GM23338 (cell line): ENCODE results near the gene PCDHB2. TPM values are rescaled to one million over a fixed set of nuclear protein-coding genes. Genes with fewer than 3 reads are reported as not detected.

Experiments used
- ATAC-seq: fragments of 200-7000 bp; cut with Tn5 transposase; 3 replicates; pipeline ENCODE4 v1.9.1; 2020
- DNase-seq: peaks from one replicate; pipeline ENCODE4 v3.0.0-alpha.2; 2015; ENCODE audit warnings: low spot score
- H2AFZ ChIP-seq: fragments of 200-600 bp; sonication (generic); 2 replicates; pipeline ENCODE4 v1.8.0; 2016; ENCODE audit warnings: antibody characterized with exemption, mild to moderate bottlenecking, moderate library complexity
- H3F3A ChIP-seq: fragments of 200-600 bp; sonication (generic); replicated peaks from 2 replicates; pipeline ENCODE4 v1.8.0; 2017; ENCODE audit warnings: antibody characterized with exemption, mixed run types, low read depth
- H3K27ac ChIP-seq: fragments of 200-600 bp; sonication (generic); 2 replicates; pipeline ENCODE4 v1.6.1; 2016; ENCODE audit warnings: low read depth
- H3K27me3 ChIP-seq: fragments of 200-600 bp; sonication (generic); 2 replicates; pipeline ENCODE4 v1.8.0; 2016; ENCODE audit warnings: mild to moderate bottlenecking, mixed run types, moderate library complexity; ENCODE audit not compliant: insufficient read depth
- H3K36me3 ChIP-seq: fragments of 200-600 bp; sonication (generic); 2 replicates; pipeline ENCODE4 v1.8.0; 2016; ENCODE audit warnings: mild to moderate bottlenecking; ENCODE audit not compliant: insufficient read depth
- H3K4me1 ChIP-seq: fragments of 200-600 bp; sonication (generic); 2 replicates; pipeline ENCODE4 v1.8.0; 2016; ENCODE audit warnings: mild to moderate bottlenecking, moderate library complexity; ENCODE audit not compliant: insufficient read depth
- H3K4me2 ChIP-seq: fragments of 200-600 bp; sonication (generic); 2 replicates; pipeline ENCODE4 v1.7.1; 2017; ENCODE audit warnings: mixed run types
- H3K4me3 ChIP-seq: fragments of 200-600 bp; sonication (generic); 2 replicates; pipeline ENCODE4 v1.6.1; 2016; ENCODE audit warnings: mixed run types
- H3K79me2 ChIP-seq: fragments of 200-600 bp; sonication (generic); replicated peaks from 2 replicates; pipeline ENCODE4 v1.8.0; 2017; ENCODE audit warnings: mild to moderate bottlenecking; ENCODE audit not compliant: insufficient read depth
- H3K9me2 ChIP-seq: fragments of 200-600 bp; sonication (generic); 2 replicates; pipeline ENCODE4 v1.8.0; 2017; ENCODE audit not compliant: insufficient read depth
- H4K20me1 ChIP-seq: fragments of 200-600 bp; sonication (generic); replicated peaks from 2 replicates; pipeline ENCODE4 v1.8.0; 2017; ENCODE audit warnings: mild to moderate bottlenecking; ENCODE audit not compliant: insufficient read depth
- H3K27ac Mint-ChIP-seq: 2 replicates; pipeline ENCODE4 v1.8.0; 2020; ENCODE audit warnings: inconsistent platforms, mild to moderate bottlenecking, moderate library complexity, mixed read lengths
- H3K27me3 Mint-ChIP-seq: 3 replicates; pipeline ENCODE4 v1.8.0; 2022; ENCODE audit warnings: low read depth, mild to moderate bottlenecking, moderate library complexity, mixed read lengths, inconsistent platforms; ENCODE audit not compliant: insufficient read depth, poor library complexity
- H3K36me3 Mint-ChIP-seq: 3 replicates; pipeline ENCODE4 v1.8.0; 2021; ENCODE audit warnings: low read depth, mild to moderate bottlenecking, inconsistent platforms, moderate library complexity, mixed read lengths
- H3K4me1 Mint-ChIP-seq: 3 replicates; pipeline ENCODE4 v1.8.0; 2020; ENCODE audit warnings: mild to moderate bottlenecking, inconsistent platforms, mixed read lengths
- H3K4me3 Mint-ChIP-seq: 3 replicates; pipeline ENCODE4 v1.8.0; 2021; ENCODE audit warnings: moderate library complexity, mild to moderate bottlenecking, inconsistent platforms, mixed read lengths
- H3K9me3 Mint-ChIP-seq: 3 replicates; pipeline ENCODE4 v1.8.0; 2020; ENCODE audit warnings: moderate library complexity, mild to moderate bottlenecking, inconsistent platforms, mixed read lengths
- CREB1 ChIP-seq: fragments of 250-450 bp; sonication (Bioruptor Pico); IDR thresholded peaks from 2 replicates; pipeline ENCODE4 v1.5.0; 2020; ENCODE audit warnings: low read depth, mild to moderate bottlenecking, moderate library complexity
- EZH2 ChIP-seq: fragments of 200-600 bp; sonication (generic); IDR thresholded peaks from one replicate; pipeline ENCODE4 v1.8.0; 2017; ENCODE audit warnings: antibody characterized with exemption, mild to moderate bottlenecking, low read depth; ENCODE audit not compliant: unreplicated experiment
- EZH2phosphoT487 ChIP-seq: fragments of 200-600 bp; sonication (generic); IDR thresholded peaks from one replicate; pipeline ENCODE4 v1.8.1; 2018; ENCODE audit warnings: antibody characterized with exemption; ENCODE audit not compliant: unreplicated experiment
- JUNB ChIP-seq: IDR thresholded peaks from one replicate; pipeline ENCODE4 v1.6.1; 2016; ENCODE audit warnings: antibody characterized with exemption; ENCODE audit not compliant: unreplicated experiment
- NANOG ChIP-seq: IDR thresholded peaks from 2 replicates; pipeline ENCODE4 v1.6.1; 2016; ENCODE audit warnings: antibody characterized with exemption, borderline replicate concordance
- POLR2AphosphoS5 ChIP-seq: IDR thresholded peaks from 2 replicates; pipeline ENCODE4 v1.6.1; 2016; ENCODE audit warnings: antibody characterized with exemption, low read depth
- REST ChIP-seq: IDR thresholded peaks from one replicate; pipeline ENCODE4 v1.6.1; 2018; ENCODE audit warnings: antibody characterized with exemption; ENCODE audit not compliant: unreplicated experiment
- STAT1 ChIP-seq: IDR thresholded peaks from one replicate; pipeline ENCODE4 v1.6.1; 2016; ENCODE audit warnings: antibody characterized with exemption; ENCODE audit not compliant: unreplicated experiment
- ZNF114 ChIP-seq: fragments of 250-450 bp; sonication (Bioruptor Pico); IDR thresholded peaks from 2 replicates; pipeline ENCODE4 v1.5.0; 2020; ENCODE audit warnings: mild to moderate bottlenecking, moderate library complexity
- ZNF331 ChIP-seq: fragments of 250-450 bp; sonication (Bioruptor Pico); IDR thresholded peaks from 2 replicates; pipeline ENCODE4 v1.5.0; 2020; ENCODE audit warnings: low read depth, mild to moderate bottlenecking, moderate library complexity
- polyA plus RNA-seq: library from polyadenylated mRNA; unstranded; fragments of >200 nt; fragmentation: Nextera tagmentation; extraction: Ambion mirVana; gene quantifications from 2 replicates; pipeline ENCODE4 v1.2.1, GENCODE V29; 2016
- total RNA-seq: library from RNA; depleted of rRNA; stranded (reverse); fragments of >200 nt; shearing (Covaris generic); gene quantifications from 2 replicates; pipeline ENCODE4 v1.2.3, GENCODE V29; 2014
- TF ChIP-seq, protein P1 (sequence below), 2 experiments: fragments of 200-600 bp in 1 of 2; sonication (generic) in 1 of 2; conservative IDR thresholded peaks; 2 replicates each; pipeline versions ENCODE4 v1.5.1 to v1.6.1; 2016 to 2017; ENCODE audit warnings: antibody characterized with exemption in 2 of 2, low read depth in 2 of 2, mild to moderate bottlenecking in 2 of 2, moderate library complexity in 1 of 2
- TF ChIP-seq, protein P2 (sequence below): fragments of 250-450 bp; sonication (Bioruptor Pico); IDR thresholded peaks from 2 replicates; pipeline ENCODE4 v1.5.0; 2020; ENCODE audit warnings: mild to moderate bottlenecking, moderate library complexity
- TF ChIP-seq, protein P3 (sequence below): IDR thresholded peaks from 2 replicates; pipeline ENCODE4 v1.6.1; 2016; ENCODE audit warnings: antibody characterized with exemption

PCDHB2 gene
- total and polyA plus RNA-seq, 2 experiments from 2014 or later, result 9.3 to 34.2 TPM

DNA sequence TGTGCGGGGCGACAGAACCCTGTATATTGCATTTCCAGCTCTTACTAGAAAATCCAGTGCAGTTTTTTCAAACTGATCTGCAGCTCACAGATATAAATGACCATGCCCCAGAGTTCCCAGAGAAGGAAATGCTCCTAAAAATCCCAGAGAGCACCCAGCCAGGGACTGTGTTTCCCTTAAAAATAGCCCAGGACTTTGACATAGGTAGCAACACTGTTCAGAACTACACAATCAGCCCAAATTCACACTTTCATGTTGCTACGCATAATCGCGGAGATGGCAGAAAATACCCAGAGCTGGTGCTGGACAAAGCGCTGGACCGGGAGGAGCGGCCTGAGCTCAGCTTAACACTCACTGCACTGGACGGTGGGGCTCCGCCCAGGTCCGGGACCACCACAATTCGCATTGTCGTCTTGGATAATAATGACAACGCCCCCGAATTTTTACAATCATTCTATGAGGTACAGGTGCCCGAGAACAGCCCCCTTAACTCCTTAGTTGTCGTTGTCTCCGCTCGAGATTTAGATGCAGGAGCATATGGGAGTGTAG is 41.4 kb downstream of the PCDHB2 start:
- Mint-ChIP-seq H3K4me3 (peak overlapping the region; percentile 78), H3K9me3 (peaks cover 58% of the 10 kb centered on the region), H3K4me1 (no peaks in the 10 kb centered on the region), H3K27me3 (peaks cover 2% of the 10 kb centered on the region), H3K27ac (peak overlapping the region; percentile 95), H3K36me3 (peaks cover 55% of the 10 kb centered on the region)
- no peaks in the 10 kb centered on the region for H3K27me3 ChIP-seq
- peak overlapping the region; percentile 69 for H3K4me3 ChIP-seq
- no peaks in the 10 kb centered on the region for H3F3A ChIP-seq
- H3K79me2 ChIP-seq, result peaks cover 24% of the 10 kb centered on the region
- TF ChIP-seq JUNB, result no peak
- no peak for TF ChIP-seq EZH2phosphoT487
- no peak for TF ChIP-seq POLR2AphosphoS5
- no peak for TF ChIP-seq ZNF331 (CRISPR knock-in tag)
- TF ChIP-seq STAT1, result no peak
- TF ChIP-seq, protein P1, sequence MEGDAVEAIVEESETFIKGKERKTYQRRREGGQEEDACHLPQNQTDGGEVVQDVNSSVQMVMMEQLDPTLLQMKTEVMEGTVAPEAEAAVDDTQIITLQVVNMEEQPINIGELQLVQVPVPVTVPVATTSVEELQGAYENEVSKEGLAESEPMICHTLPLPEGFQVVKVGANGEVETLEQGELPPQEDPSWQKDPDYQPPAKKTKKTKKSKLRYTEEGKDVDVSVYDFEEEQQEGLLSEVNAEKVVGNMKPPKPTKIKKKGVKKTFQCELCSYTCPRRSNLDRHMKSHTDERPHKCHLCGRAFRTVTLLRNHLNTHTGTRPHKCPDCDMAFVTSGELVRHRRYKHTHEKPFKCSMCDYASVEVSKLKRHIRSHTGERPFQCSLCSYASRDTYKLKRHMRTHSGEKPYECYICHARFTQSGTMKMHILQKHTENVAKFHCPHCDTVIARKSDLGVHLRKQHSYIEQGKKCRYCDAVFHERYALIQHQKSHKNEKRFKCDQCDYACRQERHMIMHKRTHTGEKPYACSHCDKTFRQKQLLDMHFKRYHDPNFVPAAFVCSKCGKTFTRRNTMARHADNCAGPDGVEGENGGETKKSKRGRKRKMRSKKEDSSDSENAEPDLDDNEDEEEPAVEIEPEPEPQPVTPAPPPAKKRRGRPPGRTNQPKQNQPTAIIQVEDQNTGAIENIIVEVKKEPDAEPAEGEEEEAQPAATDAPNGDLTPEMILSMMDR (conservative IDR thresholded peaks at IDR 0.05; ENCODE audit: low read depth in 2 of 2), result no peak
- no peak for TF ChIP-seq ZNF114 (CRISPR knock-in tag)
- no peak for TF ChIP-seq NANOG
- no peak for TF ChIP-seq REST
- TF ChIP-seq CREB1 (CRISPR knock-in tag), result no peak
- TF ChIP-seq, protein P2, sequence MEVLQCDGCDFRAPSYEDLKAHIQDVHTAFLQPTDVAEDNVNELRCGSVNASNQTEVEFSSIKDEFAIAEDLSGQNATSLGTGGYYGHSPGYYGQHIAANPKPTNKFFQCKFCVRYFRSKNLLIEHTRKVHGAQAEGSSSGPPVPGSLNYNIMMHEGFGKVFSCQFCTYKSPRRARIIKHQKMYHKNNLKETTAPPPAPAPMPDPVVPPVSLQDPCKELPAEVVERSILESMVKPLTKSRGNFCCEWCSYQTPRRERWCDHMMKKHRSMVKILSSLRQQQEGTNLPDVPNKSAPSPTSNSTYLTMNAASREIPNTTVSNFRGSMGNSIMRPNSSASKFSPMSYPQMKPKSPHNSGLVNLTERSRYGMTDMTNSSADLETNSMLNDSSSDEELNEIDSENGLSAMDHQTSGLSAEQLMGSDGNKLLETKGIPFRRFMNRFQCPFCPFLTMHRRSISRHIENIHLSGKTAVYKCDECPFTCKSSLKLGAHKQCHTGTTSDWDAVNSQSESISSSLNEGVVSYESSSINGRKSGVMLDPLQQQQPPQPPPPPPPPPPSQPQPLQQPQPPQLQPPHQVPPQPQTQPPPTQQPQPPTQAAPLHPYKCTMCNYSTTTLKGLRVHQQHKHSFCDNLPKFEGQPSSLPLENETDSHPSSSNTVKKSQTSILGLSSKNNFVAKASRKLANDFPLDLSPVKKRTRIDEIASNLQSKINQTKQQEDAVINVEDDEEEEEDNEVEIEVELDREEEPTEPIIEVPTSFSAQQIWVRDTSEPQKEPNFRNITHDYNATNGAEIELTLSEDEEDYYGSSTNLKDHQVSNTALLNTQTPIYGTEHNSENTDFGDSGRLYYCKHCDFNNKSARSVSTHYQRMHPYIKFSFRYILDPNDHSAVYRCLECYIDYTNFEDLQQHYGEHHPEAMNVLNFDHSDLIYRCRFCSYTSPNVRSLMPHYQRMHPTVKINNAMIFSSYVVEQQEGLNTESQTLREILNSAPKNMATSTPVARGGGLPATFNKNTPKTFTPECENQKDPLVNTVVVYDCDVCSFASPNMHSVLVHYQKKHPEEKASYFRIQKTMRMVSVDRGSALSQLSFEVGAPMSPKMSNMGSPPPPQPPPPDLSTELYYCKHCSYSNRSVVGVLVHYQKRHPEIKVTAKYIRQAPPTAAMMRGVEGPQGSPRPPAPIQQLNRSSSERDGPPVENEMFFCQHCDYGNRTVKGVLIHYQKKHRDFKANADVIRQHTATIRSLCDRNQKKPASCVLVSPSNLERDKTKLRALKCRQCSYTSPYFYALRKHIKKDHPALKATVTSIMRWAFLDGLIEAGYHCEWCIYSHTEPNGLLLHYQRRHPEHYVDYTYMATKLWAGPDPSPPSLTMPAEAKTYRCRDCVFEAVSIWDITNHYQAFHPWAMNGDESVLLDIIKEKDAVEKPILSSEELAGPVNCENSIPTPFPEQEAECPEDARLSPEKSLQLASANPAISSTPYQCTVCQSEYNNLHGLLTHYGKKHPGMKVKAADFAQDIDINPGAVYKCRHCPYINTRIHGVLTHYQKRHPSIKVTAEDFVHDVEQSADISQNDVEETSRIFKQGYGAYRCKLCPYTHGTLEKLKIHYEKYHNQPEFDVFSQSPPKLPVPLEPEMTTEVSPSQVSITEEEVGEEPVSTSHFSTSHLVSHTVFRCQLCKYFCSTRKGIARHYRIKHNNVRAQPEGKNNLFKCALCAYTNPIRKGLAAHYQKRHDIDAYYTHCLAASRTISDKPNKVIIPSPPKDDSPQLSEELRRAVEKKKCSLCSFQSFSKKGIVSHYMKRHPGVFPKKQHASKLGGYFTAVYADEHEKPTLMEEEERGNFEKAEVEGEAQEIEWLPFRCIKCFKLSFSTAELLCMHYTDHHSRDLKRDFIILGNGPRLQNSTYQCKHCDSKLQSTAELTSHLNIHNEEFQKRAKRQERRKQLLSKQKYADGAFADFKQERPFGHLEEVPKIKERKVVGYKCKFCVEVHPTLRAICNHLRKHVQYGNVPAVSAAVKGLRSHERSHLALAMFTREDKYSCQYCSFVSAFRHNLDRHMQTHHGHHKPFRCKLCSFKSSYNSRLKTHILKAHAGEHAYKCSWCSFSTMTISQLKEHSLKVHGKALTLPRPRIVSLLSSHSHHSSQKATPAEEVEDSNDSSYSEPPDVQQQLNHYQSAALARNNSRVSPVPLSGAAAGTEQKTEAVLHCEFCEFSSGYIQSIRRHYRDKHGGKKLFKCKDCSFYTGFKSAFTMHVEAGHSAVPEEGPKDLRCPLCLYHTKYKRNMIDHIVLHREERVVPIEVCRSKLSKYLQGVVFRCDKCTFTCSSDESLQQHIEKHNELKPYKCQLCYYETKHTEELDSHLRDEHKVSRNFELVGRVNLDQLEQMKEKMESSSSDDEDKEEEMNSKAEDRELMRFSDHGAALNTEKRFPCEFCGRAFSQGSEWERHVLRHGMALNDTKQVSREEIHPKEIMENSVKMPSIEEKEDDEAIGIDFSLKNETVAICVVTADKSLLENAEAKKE (CRISPR knock-in tag), result no peak
- TF ChIP-seq, protein P3, sequence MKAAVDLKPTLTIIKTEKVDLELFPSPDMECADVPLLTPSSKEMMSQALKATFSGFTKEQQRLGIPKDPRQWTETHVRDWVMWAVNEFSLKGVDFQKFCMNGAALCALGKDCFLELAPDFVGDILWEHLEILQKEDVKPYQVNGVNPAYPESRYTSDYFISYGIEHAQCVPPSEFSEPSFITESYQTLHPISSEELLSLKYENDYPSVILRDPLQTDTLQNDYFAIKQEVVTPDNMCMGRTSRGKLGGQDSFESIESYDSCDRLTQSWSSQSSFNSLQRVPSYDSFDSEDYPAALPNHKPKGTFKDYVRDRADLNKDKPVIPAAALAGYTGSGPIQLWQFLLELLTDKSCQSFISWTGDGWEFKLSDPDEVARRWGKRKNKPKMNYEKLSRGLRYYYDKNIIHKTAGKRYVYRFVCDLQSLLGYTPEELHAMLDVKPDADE, result no peak
- TF ChIP-seq EZH2, result no peak
- no peaks in the 10 kb centered on the region for H4K20me1 ChIP-seq
- peak overlapping the region; percentile 94 for H3K4me2 ChIP-seq
- H3K9me2 ChIP-seq, result no peaks in the 10 kb centered on the region
- no peaks in the 10 kb centered on the region for H3K4me1 ChIP-seq
- peak overlapping the region; percentile 84 for H2AFZ ChIP-seq
- no peaks in the 10 kb centered on the region; the same call in 1 of the 2 replicates for H3K36me3 ChIP-seq
- DNase-seq, result no peak
- peak; percentile 55 for ATAC-seq
- H3K27ac ChIP-seq, result peak overlapping the region; percentile 64; the same call in 1 of the 2 replicates
